Keratinocyte (primary cell): ENCODE results near the gene ATOX1. TPM values are rescaled to one million over a fixed set of nuclear protein-coding genes. Genes with fewer than 3 reads are reported as not detected.

Experiments used
- DNase-seq: peaks from one replicate; pipeline ENCODE4 v3.0.0-alpha.2; 2011; ENCODE audit warnings: low read depth, missing footprints, low spot score
- FAIRE-seq: peaks from 2 replicates; lab custom pipeline; 2011; peaks lifted over from hg19 to GRCh38; lab: Jason Lieb, UNC
- H2AFZ ChIP-seq: 2 replicates; pipeline ENCODE4 v1.6.0; 2012; ENCODE audit warnings: low read length, control low read depth, inconsistent platforms; ENCODE audit not compliant: control insufficient read depth
- H3K27ac ChIP-seq: 2 replicates; pipeline ENCODE4 v1.5.1; 2011; ENCODE audit warnings: low read length; ENCODE audit not compliant: control insufficient read depth, insufficient read depth
- H3K27me3 ChIP-seq: 3 replicates; pipeline ENCODE4 v1.6.0; 2011; ENCODE audit warnings: low read length; ENCODE audit not compliant: control insufficient read depth, insufficient read depth; ENCODE audit errors: extremely low read depth
- H3K36me3 ChIP-seq, 2 experiments: 2 replicates in 1 of 2; 3 replicates in 1 of 2; pipeline ENCODE4 v1.5.1; 2011; ENCODE audit warnings: low read length in 2 of 2, mild to moderate bottlenecking in 1 of 2; ENCODE audit not compliant: control insufficient read depth in 2 of 2, insufficient read depth in 2 of 2; ENCODE audit errors: extremely low read depth in 1 of 2
- H3K4me1 ChIP-seq: 3 replicates; pipeline ENCODE4 v1.5.1; 2011; ENCODE audit warnings: low read length; ENCODE audit not compliant: control insufficient read depth, insufficient read depth; ENCODE audit errors: extremely low read depth
- H3K4me2 ChIP-seq: 3 replicates; pipeline ENCODE4 v1.6.0; 2011; ENCODE audit warnings: low read depth, low read length; ENCODE audit not compliant: control insufficient read depth, insufficient read depth; ENCODE audit errors: extremely low read depth
- H3K4me3 ChIP-seq, 3 experiments: fragments of 200-600 bp in 1 of 3; sonication (generic) in 1 of 3; 2 replicates in 2 of 3; 3 replicates in 1 of 3; pipeline ENCODE4 v1.5.1; 2011 to 2016; ENCODE audit warnings: low read length in 3 of 3, mild to moderate bottlenecking in 3 of 3, control low read depth in 2 of 3, inconsistent platforms in 1 of 3, low read depth in 1 of 3, mixed read lengths in 1 of 3, mixed run types in 1 of 3, moderate library complexity in 1 of 3; ENCODE audit not compliant: control insufficient read depth in 2 of 3, insufficient read depth in 2 of 3; ENCODE audit errors: extremely low read depth in 1 of 3
- H3K79me2 ChIP-seq: 2 replicates; pipeline ENCODE4 v1.6.0; 2012; ENCODE audit warnings: low read length; ENCODE audit not compliant: control insufficient read depth, insufficient read depth
- H3K9ac ChIP-seq: 3 replicates; pipeline ENCODE4 v1.6.0; 2011; ENCODE audit warnings: low read length; ENCODE audit not compliant: control insufficient read depth, insufficient read depth; ENCODE audit errors: extremely low read depth
- H3K9me1 ChIP-seq: 3 replicates; pipeline ENCODE4 v1.6.0; 2011; ENCODE audit warnings: low read length; ENCODE audit not compliant: control insufficient read depth, insufficient read depth; ENCODE audit errors: extremely low read depth
- H3K9me3 ChIP-seq: 2 replicates; pipeline ENCODE4 v1.5.1; 2012; ENCODE audit warnings: low read depth, low read length; ENCODE audit not compliant: control insufficient read depth
- H4K20me1 ChIP-seq: 3 replicates; pipeline ENCODE4 v1.6.0; 2011; ENCODE audit warnings: low read length; ENCODE audit not compliant: control insufficient read depth, insufficient read depth; ENCODE audit errors: extremely low read depth
- EZH2 ChIP-seq: IDR thresholded peaks from one replicate; pipeline ENCODE4 v1.6.1; 2012; ENCODE audit warnings: inconsistent platforms, mild to moderate bottlenecking, low read length, moderate library complexity
- dilution Hi-C: fragments of 300-500 bp; cut with MboI; formaldehyde crosslinking; loops from one replicate; pipeline ENCODE4 v1.7.0; 2020; ENCODE audit warnings: low sequenced_read_pairs; ENCODE audit not compliant: extremely low pct_ligation_motif_present
- polyA plus RNA-seq, 5 experiments: library from polyadenylated mRNA; depleted of rRNA in 3 of 5; stranded (reverse) in 3 of 5; stranded (forward) in 1 of 5; unstranded in 1 of 5; fragments of >200 nt; gene quantifications; 1 replicate in 1 of 5; 2 replicates in 3 of 5; 3 replicates in 1 of 5; pipeline versions ENCODE4 v1.2.1 to v1.2.3, GENCODE V29; 2011 to 2012; ENCODE audit warnings: missing spikeins in 2 of 5, low read depth in 1 of 5, low replicate concordance in 1 of 5
- TF ChIP-seq, protein P1 (sequence below), 3 experiments: IDR thresholded peaks in 1 of 3; conservative IDR thresholded peaks in 1 of 3; optimal IDR thresholded peaks in 1 of 3; 2 replicates in 2 of 3; 3 replicates in 1 of 3; pipeline versions ENCODE3 to v1.5.1; 2011; ENCODE audit warnings: low read length in 3 of 3, mild to moderate bottlenecking in 3 of 3, moderate library complexity in 2 of 3, control low read depth in 1 of 3, inconsistent platforms in 1 of 3; ENCODE audit not compliant: insufficient read depth in 2 of 3; ENCODE audit errors: extremely low read depth in 1 of 3

Gene ATOX1
- polyA plus RNA-seq, 1 donor (not counting 4 experiments of a cell fraction or from before 2014, with no cell fraction given): 173 TPM

DNA sequence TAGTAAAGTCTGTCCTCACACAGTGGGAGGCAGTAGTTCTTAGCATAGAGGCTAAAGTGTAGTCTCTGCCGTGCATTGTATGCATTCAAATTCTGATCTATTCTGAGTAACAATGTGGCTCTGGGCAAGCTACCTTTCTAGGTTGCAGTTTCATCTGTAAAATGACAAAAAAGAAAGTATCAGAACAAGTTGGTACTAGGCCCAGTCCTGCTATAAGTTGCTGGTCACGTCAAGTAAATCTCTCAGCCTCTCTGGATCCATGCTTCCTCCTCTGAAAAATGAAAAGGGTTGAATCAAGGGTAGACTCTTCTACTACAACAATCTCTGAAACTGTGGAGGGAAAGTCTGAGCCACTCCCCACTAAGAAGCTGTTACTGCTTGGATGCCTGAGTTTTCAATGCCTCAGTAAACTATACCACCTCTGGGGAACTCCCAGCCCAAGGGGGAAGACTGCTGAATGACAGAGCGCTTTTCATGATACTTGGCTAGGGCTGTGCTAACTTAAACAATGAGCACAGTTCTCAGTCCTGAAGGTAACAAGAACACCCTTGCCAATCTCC is 37.3 kb downstream of the ATOX1 start:
- Histone ChIP-seq H3K9me1 (no peaks in the 10 kb centered on the region), H3K27ac (peak overlapping the region; percentile 15), H3K9me3 (no peaks in the 10 kb centered on the region), H2AFZ (peak overlapping the region; percentile 68), H3K9ac (no peak overlapping the region), H4K20me1 (no peaks in the 10 kb centered on the region), H3K79me2 (no peaks in the 10 kb centered on the region), H3K4me3 (no peak overlapping the region), H3K36me3 (no peaks in the 10 kb centered on the region), H3K4me2 (no peak overlapping the region), H3K27me3 (no peaks in the 10 kb centered on the region), H3K4me1 (peaks cover 15% of the 10 kb centered on the region)
- TF ChIP-seq, protein P1, sequence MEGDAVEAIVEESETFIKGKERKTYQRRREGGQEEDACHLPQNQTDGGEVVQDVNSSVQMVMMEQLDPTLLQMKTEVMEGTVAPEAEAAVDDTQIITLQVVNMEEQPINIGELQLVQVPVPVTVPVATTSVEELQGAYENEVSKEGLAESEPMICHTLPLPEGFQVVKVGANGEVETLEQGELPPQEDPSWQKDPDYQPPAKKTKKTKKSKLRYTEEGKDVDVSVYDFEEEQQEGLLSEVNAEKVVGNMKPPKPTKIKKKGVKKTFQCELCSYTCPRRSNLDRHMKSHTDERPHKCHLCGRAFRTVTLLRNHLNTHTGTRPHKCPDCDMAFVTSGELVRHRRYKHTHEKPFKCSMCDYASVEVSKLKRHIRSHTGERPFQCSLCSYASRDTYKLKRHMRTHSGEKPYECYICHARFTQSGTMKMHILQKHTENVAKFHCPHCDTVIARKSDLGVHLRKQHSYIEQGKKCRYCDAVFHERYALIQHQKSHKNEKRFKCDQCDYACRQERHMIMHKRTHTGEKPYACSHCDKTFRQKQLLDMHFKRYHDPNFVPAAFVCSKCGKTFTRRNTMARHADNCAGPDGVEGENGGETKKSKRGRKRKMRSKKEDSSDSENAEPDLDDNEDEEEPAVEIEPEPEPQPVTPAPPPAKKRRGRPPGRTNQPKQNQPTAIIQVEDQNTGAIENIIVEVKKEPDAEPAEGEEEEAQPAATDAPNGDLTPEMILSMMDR (optimal IDR thresholded peaks at IDR 0.05 in 1 of 3, IDR thresholded peaks at IDR 0.05 in 1 of 3, conservative IDR thresholded peaks at IDR 0.05 in 1 of 3; ENCODE audit: extremely low read depth in 1 of 3, insufficient read depth in 2 of 3, low read length in 3 of 3): no peak
- no peak for TF ChIP-seq EZH2
- DNase-seq (no peak), FAIRE-seq (no peak)
- dilution Hi-C loops: no loop called here

DNA sequence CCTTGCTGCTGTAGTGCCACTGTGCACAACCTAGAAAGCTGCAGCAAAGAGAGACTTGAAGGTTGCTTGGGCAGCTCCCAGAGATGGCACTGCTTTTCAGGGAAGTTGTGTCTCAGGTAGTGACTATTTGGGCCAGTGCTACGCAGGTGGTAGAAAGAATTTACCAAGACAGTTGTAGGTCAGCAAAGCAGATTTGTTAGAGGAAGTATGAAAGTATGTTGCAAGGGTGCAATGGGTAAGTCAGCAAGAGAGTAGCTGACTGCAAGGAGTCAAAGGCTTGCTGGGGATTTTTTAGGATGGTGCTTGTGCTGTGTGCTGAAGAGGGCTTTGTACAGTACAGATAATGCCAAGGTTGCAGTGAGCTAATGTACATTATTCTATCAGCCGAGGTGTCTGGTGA is 38.2 kb downstream of the ATOX1 start:
- no peak overlapping the region for H2AFZ ChIP-seq

More for the DNA sequence above, 38.2 kb downstream of the ATOX1 start:
- Histone ChIP-seq H3K79me2 (no peaks in the 10 kb centered on the region), H3K4me2 (no peak overlapping the region), H3K27me3 (no peaks in the 10 kb centered on the region), H3K9ac (no peak overlapping the region), H3K27ac (no peak overlapping the region), H3K36me3 (no peaks in the 10 kb centered on the region), H3K4me3 (no peak overlapping the region), H3K9me3 (no peaks in the 10 kb centered on the region), H3K9me1 (no peaks in the 10 kb centered on the region), H4K20me1 (no peaks in the 10 kb centered on the region), H3K4me1 (peaks cover 15% of the 10 kb centered on the region)
- TF ChIP-seq, protein P1 (optimal IDR thresholded peaks at IDR 0.05 in 1 of 3, IDR thresholded peaks at IDR 0.05 in 1 of 3, conservative IDR thresholded peaks at IDR 0.05 in 1 of 3; ENCODE audit: extremely low read depth in 1 of 3, insufficient read depth in 2 of 3, low read length in 3 of 3): no peak
- TF ChIP-seq EZH2: no peak
- FAIRE-seq (no peak), DNase-seq (no peak)
- dilution Hi-C loops: no loop called here
